ENCODE measurements around the gene VAC14. TPM values are rescaled to one million over a fixed set of nuclear protein-coding genes. Genes with fewer than 3 reads are reported as not detected.

The VAC14 gene
- total RNA-seq, 1 experiment from 2014 or later = 49.9 TPM

GRCh38 chr16:70780546-70780945 is 20.4 kb downstream of the VAC14 start:
- TF ChIP-seq, protein P1, sequence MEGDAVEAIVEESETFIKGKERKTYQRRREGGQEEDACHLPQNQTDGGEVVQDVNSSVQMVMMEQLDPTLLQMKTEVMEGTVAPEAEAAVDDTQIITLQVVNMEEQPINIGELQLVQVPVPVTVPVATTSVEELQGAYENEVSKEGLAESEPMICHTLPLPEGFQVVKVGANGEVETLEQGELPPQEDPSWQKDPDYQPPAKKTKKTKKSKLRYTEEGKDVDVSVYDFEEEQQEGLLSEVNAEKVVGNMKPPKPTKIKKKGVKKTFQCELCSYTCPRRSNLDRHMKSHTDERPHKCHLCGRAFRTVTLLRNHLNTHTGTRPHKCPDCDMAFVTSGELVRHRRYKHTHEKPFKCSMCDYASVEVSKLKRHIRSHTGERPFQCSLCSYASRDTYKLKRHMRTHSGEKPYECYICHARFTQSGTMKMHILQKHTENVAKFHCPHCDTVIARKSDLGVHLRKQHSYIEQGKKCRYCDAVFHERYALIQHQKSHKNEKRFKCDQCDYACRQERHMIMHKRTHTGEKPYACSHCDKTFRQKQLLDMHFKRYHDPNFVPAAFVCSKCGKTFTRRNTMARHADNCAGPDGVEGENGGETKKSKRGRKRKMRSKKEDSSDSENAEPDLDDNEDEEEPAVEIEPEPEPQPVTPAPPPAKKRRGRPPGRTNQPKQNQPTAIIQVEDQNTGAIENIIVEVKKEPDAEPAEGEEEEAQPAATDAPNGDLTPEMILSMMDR (conservative IDR thresholded peaks at IDR 0.05) = no peak
- Histone ChIP-seq H3T11ph (ENCODE audit: low read length) (no peak overlapping the region), H4K5ac (ENCODE audit: insufficient read length, low read depth, low read length) (no peak overlapping the region), H3K9me3 (ENCODE audit: control insufficient read depth, low read depth, low read length) (no peaks in the 10 kb centered on the region), H2BK5ac (ENCODE audit: insufficient read length, low read length) (no peak overlapping the region), H4K91ac (ENCODE audit: insufficient read length, low read depth, low read length) (no peak overlapping the region), H3K4me2 (ENCODE audit: insufficient read depth, insufficient read length, low read length) (no peak overlapping the region), H2BK15ac (ENCODE audit: low read depth, low read length) (no peak overlapping the region), H3K79me1 (ENCODE audit: insufficient read depth, low read depth, low read length, poor library complexity, severe bottlenecking) (no peaks in the 10 kb centered on the region), H4K8ac (replicated peaks; ENCODE audit: insufficient read length, low read depth, low read length) (no peak overlapping the region), H3K9ac (ENCODE audit: extremely low read depth, insufficient read length, low read length) (no peak overlapping the region), H4K20me1 (ENCODE audit: control insufficient read depth, insufficient read depth, insufficient read length) (no peaks in the 10 kb centered on the region), H3K56ac (ENCODE audit: insufficient read length, low read depth, low read length) (no peak overlapping the region), H2BK12ac (ENCODE audit: insufficient read length, low read depth, low read length) (no peak overlapping the region), H2BK120ac (ENCODE audit: low read depth, low read length, poor library complexity, severe bottlenecking) (no peak overlapping the region), H3K14ac (ENCODE audit: insufficient read depth, low read length) (no peak overlapping the region; the same call in 1 of the 2 replicates), H3K18ac (ENCODE audit: insufficient read length, low read depth, low read length) (no peak overlapping the region), H2AFZ (ENCODE audit: low read length) (no peak overlapping the region), H3K27ac (ENCODE audit: insufficient read length, low read depth, low read length) (no peak overlapping the region), H3K23ac (ENCODE audit: insufficient read length, low read depth, low read length) (no peak overlapping the region), H3K27me3 (ENCODE audit: insufficient read depth, low read length) (no peaks in the 10 kb centered on the region), H3K79me2 (ENCODE audit: insufficient read depth, low read length) (no peaks in the 10 kb centered on the region), H2BK20ac (ENCODE audit: low read depth, low read length, poor library complexity, severe bottlenecking) (no peak overlapping the region), H3K4me1 (ENCODE audit: insufficient read depth, low read length) (no peaks in the 10 kb centered on the region), H3K23me2 (ENCODE audit: insufficient read length, low read depth, low read length, poor library complexity, severe bottlenecking) (no peaks in the 10 kb centered on the region), H2AK5ac (ENCODE audit: insufficient read length, low read length) (no peak overlapping the region), H3K4ac (ENCODE audit: low read depth, low read length) (no peak overlapping the region)
- H3K27me3 Mint-ChIP-seq (ENCODE audit: low read depth) = peaks cover 2% of the 10 kb centered on the region; the same call in 1 of the 2 replicates
- H3K36me3 Mint-ChIP-seq (ENCODE audit: insufficient read depth in 1 of 3, low read depth in 3 of 3) = peaks cover 52 to 77% (median 65%) of the 10 kb centered on the region in 3 experiments
- no peak for DNase-seq
- peaks cover 3 to 7% of the 10 kb centered on the region in 2 experiments for H3K4me1 Mint-ChIP-seq
- H3K9me3 Mint-ChIP-seq = no peaks in the 10 kb centered on the region; a peak in 2 of 5 replicates
- H3K4me3 Mint-ChIP-seq = no peak overlapping the region
- H3K27ac Mint-ChIP-seq = no peak overlapping the region
- no CpG with 5 or more reads among the region's 10 CpGs for WGBS (ENCODE audit: extremely low coverage, insufficient read length, low lambda C conversion rate)
